Measurements from ENCODE around the gene TMPRSS9.

Gene TMPRSS9

DNA sequence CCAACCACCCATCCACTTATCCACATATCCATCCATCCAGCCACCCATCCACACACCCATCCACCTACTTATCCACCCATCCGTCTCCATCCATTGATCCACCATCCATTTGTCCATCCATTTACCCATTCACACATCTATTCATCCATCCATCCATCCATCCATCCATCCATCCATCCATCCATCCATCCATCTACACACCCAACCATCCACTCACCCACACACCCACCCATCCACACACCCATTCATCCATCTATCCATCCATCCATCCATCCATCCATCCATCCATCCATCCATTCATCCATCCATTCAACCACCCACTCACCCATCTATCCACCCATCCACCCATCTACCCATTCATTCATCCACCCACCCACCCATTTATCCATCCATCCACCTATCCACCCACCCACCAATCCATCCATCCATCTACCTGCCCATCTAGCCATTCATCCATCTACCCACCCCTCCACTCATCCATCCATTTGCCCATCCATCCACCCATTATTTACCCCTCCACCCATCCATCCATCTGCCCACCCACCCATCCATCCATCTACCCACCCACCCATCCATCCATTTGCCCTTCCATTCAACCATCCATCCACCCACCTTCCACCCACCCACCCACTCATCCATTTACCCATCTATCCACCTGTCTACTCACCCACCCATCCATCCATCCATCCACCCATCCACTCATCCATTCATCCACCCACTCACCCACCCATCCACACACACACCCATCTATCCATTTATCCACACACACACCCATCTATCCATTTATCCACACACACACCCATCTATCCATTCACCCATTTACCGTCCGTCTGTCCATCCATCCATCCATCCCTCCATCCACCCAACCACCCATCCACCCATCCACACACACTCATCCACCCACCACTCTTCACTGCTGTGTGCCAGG is 2.5 kb upstream of the TMPRSS9 start:
- Histone ChIP-seq H3K9ac (ENCODE audit: low read length) (no peak overlapping the region), H3K9me2 (ENCODE audit: low read depth, low read length) (no peaks in the 10 kb centered on the region), H3K27ac (ENCODE audit: low read depth, low read length, poor library complexity, severe bottlenecking) (no peak overlapping the region), H3K4me2 (ENCODE audit: low read length) (no peak overlapping the region), H3K79me2 (ENCODE audit: insufficient read depth, low read length) (no peaks in the 10 kb centered on the region), H3F3A (ENCODE audit: insufficient read depth, low read length) (no peaks in the 10 kb centered on the region), H3K4me3 (ENCODE audit: low read depth, low read length, poor library complexity, severe bottlenecking) (no peak overlapping the region), H3K27me3 (ENCODE audit: insufficient read depth, low read length) (peaks cover 5% of the 10 kb centered on the region; the same call in 1 of the 2 replicates), H4K20me1 (ENCODE audit: insufficient read depth, low read length) (no peaks in the 10 kb centered on the region), H3K9me3 (ENCODE audit: low read length) (no peaks in the 10 kb centered on the region), H3K36me3 (ENCODE audit: insufficient read depth, low read length) (peaks cover 24% of the 10 kb centered on the region), H3K4me1 (ENCODE audit: insufficient read depth, low read length, severe bottlenecking) (no peaks in the 10 kb centered on the region), H2AFZ (ENCODE audit: low read length) (no peak overlapping the region)
- TF ChIP-seq CTCF (IDR thresholded peaks at IDR 0.05; ENCODE audit: low read length) (no peak), EZH2 (IDR thresholded peaks at IDR 0.05; ENCODE audit: borderline replicate concordance, low read length) (no peak)

- no peaks in the 10 kb centered on the region for H3F3A ChIP-seq (ENCODE audit: insufficient read depth, low read length)
- no peaks in the 10 kb centered on the region for H4K20me1 ChIP-seq (ENCODE audit: insufficient read depth, low read length)
- peaks cover 13% of the 10 kb centered on the region for H3K36me3 ChIP-seq (ENCODE audit: insufficient read depth, low read length)
- no peaks in the 10 kb centered on the region for H3K9me3 ChIP-seq (ENCODE audit: low read length)
- H2AFZ ChIP-seq (ENCODE audit: low read length) = no peak overlapping the region
- peaks cover 5% of the 10 kb centered on the region; the same call in 1 of the 2 replicates for H3K27me3 ChIP-seq (ENCODE audit: insufficient read depth, low read length)
- no peaks in the 10 kb centered on the region for H3K4me1 ChIP-seq (ENCODE audit: insufficient read depth, low read length, severe bottlenecking)
- TF ChIP-seq CTCF (IDR thresholded peaks at IDR 0.05; ENCODE audit: low read length) (no peak), EZH2 (IDR thresholded peaks at IDR 0.05; ENCODE audit: borderline replicate concordance, low read length) (no peak)
- no peak overlapping the region for H3K4me3 ChIP-seq (ENCODE audit: low read depth, low read length, poor library complexity, severe bottlenecking)
- no peak overlapping the region for H3K4me2 ChIP-seq (ENCODE audit: low read length)
- H3K27ac ChIP-seq (ENCODE audit: low read depth, low read length, poor library complexity, severe bottlenecking) = no peak overlapping the region
- no peaks in the 10 kb centered on the region for H3K79me2 ChIP-seq (ENCODE audit: insufficient read depth, low read length)
- H3K9me2 ChIP-seq (ENCODE audit: low read depth, low read length) = no peaks in the 10 kb centered on the region
- no peak overlapping the region for H3K9ac ChIP-seq (ENCODE audit: low read length)
Measured at GRCh38 chr19:2358548-2359173, 1.4 kb upstream of the TMPRSS9 start.

DNA sequence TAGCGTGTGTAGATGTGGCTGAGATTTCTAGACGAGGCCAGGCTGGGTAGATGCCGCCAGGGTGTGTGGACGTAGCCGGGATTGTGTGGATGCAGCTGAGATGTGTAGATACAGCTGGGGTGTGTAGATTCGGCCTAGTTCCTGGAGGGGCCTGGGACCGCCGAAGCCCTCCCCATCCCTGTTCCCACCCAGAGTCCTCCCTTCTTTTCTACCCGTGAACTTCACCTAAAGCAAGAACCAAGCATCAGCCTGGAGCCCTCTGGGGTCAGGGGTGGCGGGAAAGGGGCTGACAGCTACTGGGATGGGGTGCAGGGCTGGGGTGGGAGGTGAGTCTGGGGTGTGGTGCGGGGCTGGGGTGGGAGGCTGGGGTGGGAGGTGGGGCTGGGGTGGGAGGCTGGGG is 768 bp downstream of the TMPRSS9 start:
- H3K9me2 ChIP-seq (ENCODE audit: low read depth, low read length) = no peaks in the 10 kb centered on the region
- no peak overlapping the region for H3K4me3 ChIP-seq (ENCODE audit: low read depth, low read length, poor library complexity, severe bottlenecking)
- peaks cover 5% of the 10 kb centered on the region; the same call in 1 of the 2 replicates for H3K27me3 ChIP-seq (ENCODE audit: insufficient read depth, low read length)

More for the DNA sequence above, 768 bp downstream of the TMPRSS9 start:
- Histone ChIP-seq H2AFZ (ENCODE audit: low read length) (no peak overlapping the region), H3F3A (ENCODE audit: insufficient read depth, low read length) (no peaks in the 10 kb centered on the region), H3K9ac (ENCODE audit: low read length) (no peak overlapping the region), H3K79me2 (ENCODE audit: insufficient read depth, low read length) (no peaks in the 10 kb centered on the region), H3K27ac (ENCODE audit: low read depth, low read length, poor library complexity, severe bottlenecking) (no peak overlapping the region), H3K4me2 (ENCODE audit: low read length) (no peak overlapping the region), H3K9me3 (ENCODE audit: low read length) (no peaks in the 10 kb centered on the region), H3K4me1 (ENCODE audit: insufficient read depth, low read length, severe bottlenecking) (no peaks in the 10 kb centered on the region), H4K20me1 (ENCODE audit: insufficient read depth, low read length) (no peaks in the 10 kb centered on the region), H3K36me3 (ENCODE audit: insufficient read depth, low read length) (no peaks in the 10 kb centered on the region)
- no peak for TF ChIP-seq CTCF (IDR thresholded peaks at IDR 0.05; ENCODE audit: low read length)
- no peak for TF ChIP-seq EZH2 (IDR thresholded peaks at IDR 0.05; ENCODE audit: borderline replicate concordance, low read length)
